Measurements from ENCODE around the gene CARD18. TPM values are rescaled to one million over a fixed set of nuclear protein-coding genes. Genes with fewer than 3 reads are reported as not detected.

CARD18 gene
- total and polyA plus RNA-seq, 4 donors, result not detected

- Histone ChIP-seq H3K4me3 (ENCODE audit: low read depth in 1 of 3, low read length in 3 of 3) (no peak overlapping the region), H3K4me1 (ENCODE audit: control insufficient read depth in 4 of 4, insufficient read depth in 4 of 4, low read length in 3 of 4) (no peaks in the 10 kb centered on the region), H3K9me3 (ENCODE audit: control insufficient read depth in 4 of 4, low read length in 3 of 4) (no peaks in the 10 kb centered on the region), H3K36me3 (ENCODE audit: control insufficient read depth in 4 of 4, insufficient read depth in 3 of 4, low read depth in 1 of 4, low read length in 3 of 4) (no peaks in the 10 kb centered on the region), H3K27ac (ENCODE audit: low read depth in 1 of 2, low read length in 2 of 2) (no peak overlapping the region), H3K27me3 (ENCODE audit: control insufficient read depth in 4 of 4, insufficient read depth in 4 of 4, low read length in 3 of 4) (peaks cover 0 to 2% (median 0%) of the 10 kb centered on the region in 4 donors), H3K9ac (ENCODE audit: low read depth in 1 of 2, low read length in 2 of 2) (no peak overlapping the region)
- no peak for TF ChIP-seq HNF4A (conservative IDR thresholded peaks at IDR 0.05)
- TF ChIP-seq FOXA1 (IDR thresholded peaks at IDR 0.05), result no peak
- no peak for TF ChIP-seq FOXA2 (IDR thresholded peaks at IDR 0.05)
- DNase-seq (ENCODE audit: low spot score), result no peak
- WGBS, result 73% methylated on average over 1 of the region's 1 CpG
These were observed 18.9 kb upstream of the CARD18 start for GRCh38 chr11:105158436-105158835.

GRCh38 chr11:105156720-105157119 is 17.2 kb upstream of the CARD18 start:
- DNase-seq (ENCODE audit: low spot score), result no peak
- Histone ChIP-seq H3K27me3 (ENCODE audit: control insufficient read depth in 4 of 4, insufficient read depth in 4 of 4, low read length in 3 of 4) (no peaks in the 10 kb centered on the region), H3K9me3 (ENCODE audit: control insufficient read depth in 4 of 4, low read length in 3 of 4) (no peaks in the 10 kb centered on the region), H3K9ac (ENCODE audit: low read depth in 1 of 2, low read length in 2 of 2) (no peak overlapping the region), H3K27ac (ENCODE audit: low read depth in 1 of 2, low read length in 2 of 2) (no peak overlapping the region), H3K36me3 (ENCODE audit: control insufficient read depth in 4 of 4, insufficient read depth in 3 of 4, low read depth in 1 of 4, low read length in 3 of 4) (no peaks in the 10 kb centered on the region), H3K4me3 (ENCODE audit: low read depth in 1 of 3, low read length in 3 of 3) (no peak overlapping the region), H3K4me1 (ENCODE audit: control insufficient read depth in 4 of 4, insufficient read depth in 4 of 4, low read length in 3 of 4) (no peaks in the 10 kb centered on the region)
- TF ChIP-seq ZBTB33 (IDR thresholded peaks at IDR 0.05), result no peak
- no peak for TF ChIP-seq HNF4A (conservative IDR thresholded peaks at IDR 0.05)
- TF ChIP-seq EGR1 (IDR thresholded peaks at IDR 0.05; ENCODE audit: low read depth in 2 of 2), result no peak
- no peak for TF ChIP-seq ATF3 (IDR thresholded peaks at IDR 0.05)
- no peak for TF ChIP-seq YY1 (IDR thresholded peaks at IDR 0.05)
- no peak for TF ChIP-seq NR2F2 (IDR thresholded peaks at IDR 0.05)
- TF ChIP-seq FOXA1 (IDR thresholded peaks at IDR 0.05), result no peak
- TF ChIP-seq CTCF (IDR thresholded peaks at IDR 0.05; ENCODE audit: low read depth, low read length, missing input control), result no peak
- TF ChIP-seq RXRA (IDR thresholded peaks at IDR 0.05), result no peak
- no peak for TF ChIP-seq TAF1 (conservative IDR thresholded peaks at IDR 0.05)
- TF ChIP-seq HNF4G (IDR thresholded peaks at IDR 0.05), result no peak
- no peak for TF ChIP-seq GABPA (IDR thresholded peaks at IDR 0.05 in 1 of 2, conservative IDR thresholded peaks at IDR 0.05 in 1 of 2)
- TF ChIP-seq MAX (IDR thresholded peaks at IDR 0.05), result no peak
- WGBS, result 71% methylated on average over 4 of the region's 4 CpGs

- Histone ChIP-seq H3K36me3 (ENCODE audit: control insufficient read depth in 4 of 4, insufficient read depth in 3 of 4, low read depth in 1 of 4, low read length in 3 of 4) (no peaks in the 10 kb centered on the region), H3K9me3 (ENCODE audit: control insufficient read depth in 4 of 4, low read length in 3 of 4) (no peaks in the 10 kb centered on the region), H3K4me1 (ENCODE audit: control insufficient read depth in 4 of 4, insufficient read depth in 4 of 4, low read length in 3 of 4) (no peaks in the 10 kb centered on the region), H3K9ac (ENCODE audit: low read depth in 1 of 2, low read length in 2 of 2) (no peak overlapping the region), H3K27me3 (ENCODE audit: control insufficient read depth in 4 of 4, insufficient read depth in 4 of 4, low read length in 3 of 4) (no peaks in the 10 kb centered on the region), H3K27ac (ENCODE audit: low read depth in 1 of 2, low read length in 2 of 2) (no peak overlapping the region), H3K4me3 (ENCODE audit: low read depth in 1 of 3, low read length in 3 of 3) (no peak overlapping the region)
- TF ChIP-seq FOXA2 (IDR thresholded peaks at IDR 0.05) (no peak), ATF3 (IDR thresholded peaks at IDR 0.05) (no peak), HNF4A (conservative IDR thresholded peaks at IDR 0.05) (no peak), RAD21 (IDR thresholded peaks at IDR 0.05) (no peak), TAF1 (conservative IDR thresholded peaks at IDR 0.05) (no peak), FOXA1 (IDR thresholded peaks at IDR 0.05) (no peak), REST (IDR thresholded peaks at IDR 0.05) (no peak), EGR1 (IDR thresholded peaks at IDR 0.05; ENCODE audit: low read depth in 2 of 2) (no peak), SP1 (IDR thresholded peaks at IDR 0.05) (no peak), GABPA (IDR thresholded peaks at IDR 0.05 in 1 of 2, conservative IDR thresholded peaks at IDR 0.05 in 1 of 2) (no peak), NR2F2 (IDR thresholded peaks at IDR 0.05) (no peak), YY1 (IDR thresholded peaks at IDR 0.05) (no peak), MAX (IDR thresholded peaks at IDR 0.05) (no peak)
- no peak for DNase-seq (ENCODE audit: low spot score)
- 49% methylated on average over 2 of the region's 2 CpGs for WGBS
These were observed 16.7 kb upstream of the CARD18 start for GRCh38 chr11:105156231-105156630.
